Measurements from ENCODE around the gene MARCHF6. TPM values are rescaled to one million over a fixed set of nuclear protein-coding genes. Genes with fewer than 3 reads are reported as not detected.
"Not testable (repeated sequence)": the region's sequence is repeated elsewhere in the genome, so short reads cannot be mapped to it uniquely, and the experiment has no call there.

Gene MARCHF6
- total RNA-seq, 1 donor from 2014 or later, result 67.4 TPM

DNA sequence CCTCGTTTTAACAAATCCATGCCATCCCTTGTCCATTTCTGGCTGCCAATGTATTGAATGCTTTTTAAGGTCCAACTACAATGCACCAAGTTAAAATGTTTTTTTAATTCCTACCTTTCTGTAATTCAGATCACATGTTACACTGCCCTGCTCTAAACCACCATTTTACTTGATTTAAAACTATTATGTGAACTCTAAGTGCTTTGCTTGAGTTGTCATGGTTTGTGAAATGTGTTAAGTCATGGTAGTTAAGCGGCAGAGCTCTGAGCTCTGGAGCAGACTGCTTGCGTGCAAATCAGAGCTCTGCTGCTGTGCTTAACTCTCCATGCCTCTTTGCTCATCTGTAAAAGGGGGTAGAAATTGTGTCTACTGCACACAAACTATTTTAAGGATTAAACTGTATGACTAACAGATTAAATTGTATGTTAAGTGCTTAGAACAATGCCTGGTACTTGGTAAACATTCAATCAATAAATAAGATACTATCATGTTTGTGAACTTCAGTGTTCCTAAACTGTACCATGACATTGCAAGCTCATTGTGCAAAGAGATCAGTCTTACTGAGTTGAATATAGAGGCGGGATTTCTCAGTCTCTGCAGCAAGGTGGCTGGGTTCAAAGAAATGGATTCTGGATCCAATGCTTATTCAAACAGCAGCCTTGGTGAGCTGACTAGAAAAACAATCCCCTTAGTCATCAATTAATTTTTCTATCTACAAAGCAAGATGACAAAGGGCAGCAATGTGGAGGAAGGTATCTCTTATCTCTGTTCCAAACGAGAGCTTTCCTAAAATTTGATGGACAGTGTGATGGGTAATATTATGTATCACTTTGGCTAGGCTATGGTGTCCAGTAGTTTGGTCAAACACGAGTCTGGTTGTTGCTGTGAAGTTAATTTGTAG is 29.7 kb upstream of the MARCHF6 start:
- ATAC-seq, result peak; percentile 64
- DNase-seq (ENCODE audit: low spot score), result no peak

DNA sequence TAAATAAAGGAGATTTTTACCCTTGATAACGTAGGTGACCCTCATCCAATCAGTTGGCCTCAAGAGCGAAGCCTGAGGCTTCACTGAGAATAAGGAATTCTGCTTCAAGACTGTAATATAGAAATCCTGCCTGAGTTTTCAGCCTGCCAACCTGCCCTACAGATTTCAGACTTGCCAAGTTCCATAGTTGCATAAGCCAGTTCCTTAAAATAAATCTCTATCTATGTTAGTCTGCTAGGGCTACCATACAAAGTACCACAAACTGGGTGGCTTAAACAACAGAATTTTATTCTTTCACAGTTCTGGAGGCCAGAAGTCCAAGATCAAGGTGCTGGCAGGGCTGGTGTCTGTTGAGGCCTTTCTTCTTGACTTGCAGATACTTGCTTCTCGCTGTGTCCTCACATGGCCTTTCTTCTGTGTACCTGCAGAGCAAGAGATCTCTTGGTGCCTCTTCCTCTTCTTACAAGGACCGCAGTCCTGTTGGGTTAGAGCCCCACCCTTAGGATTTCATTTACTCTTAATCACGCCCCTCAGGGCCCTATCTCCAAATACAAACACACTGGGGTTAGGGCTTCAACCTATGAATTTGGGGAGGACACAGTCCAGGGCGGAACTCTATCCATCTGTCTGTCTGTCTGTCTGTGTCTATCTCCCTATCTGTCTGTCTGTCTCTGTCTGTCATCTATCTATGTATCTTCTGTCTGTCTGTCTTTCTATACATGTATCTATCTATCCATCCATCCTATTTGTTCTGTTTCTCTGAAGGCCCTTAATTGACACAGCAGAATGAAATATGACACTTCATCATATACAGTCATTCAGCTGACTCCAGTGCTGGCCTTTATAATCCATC is 28.8 kb upstream of the MARCHF6 start:
- peak; percentile 10 for DNase-seq (ENCODE audit: low spot score)
- ATAC-seq, result peak; percentile 59

DNA sequence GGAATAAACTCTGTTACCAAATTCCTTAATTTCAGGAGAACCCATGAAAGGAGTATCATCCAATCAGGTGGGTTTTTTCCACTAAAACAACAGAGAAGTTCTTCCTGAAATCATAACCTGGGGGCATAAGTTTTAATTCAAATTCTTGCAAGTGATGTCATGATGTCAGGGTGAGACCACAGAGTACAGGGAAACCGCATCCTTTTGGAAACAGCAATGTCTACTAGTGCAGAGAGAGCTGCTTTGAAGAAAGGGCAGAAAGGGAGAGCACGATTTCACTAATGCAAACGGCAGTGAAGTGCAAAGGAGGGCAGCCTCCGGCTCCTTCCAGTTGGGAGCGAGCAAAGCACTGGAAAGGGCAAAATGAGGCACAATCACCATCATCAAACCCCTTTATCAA is 25.2 kb upstream of the MARCHF6 start:
- ATAC-seq (no peak), DNase-seq (ENCODE audit: low spot score) (peak; percentile 5)

DNA sequence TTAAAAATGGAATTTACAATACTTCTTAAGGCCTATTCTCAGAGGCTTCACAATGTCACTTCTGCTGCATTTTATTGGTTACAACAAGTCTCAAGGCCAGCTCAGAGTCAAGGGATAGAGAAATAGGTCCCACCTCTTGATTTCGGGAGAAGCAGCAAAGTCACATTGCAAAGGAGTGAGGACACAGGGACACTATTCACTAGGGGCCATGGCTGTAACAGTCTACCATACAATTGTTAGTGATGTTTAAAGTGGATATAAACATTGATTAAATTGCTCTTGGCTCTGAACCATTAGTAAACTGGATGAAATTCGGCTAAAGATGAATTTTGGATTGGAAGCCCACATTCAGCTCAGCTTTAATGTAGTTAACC is 24.1 kb upstream of the MARCHF6 start:
- no peak for ATAC-seq
- DNase-seq (ENCODE audit: low spot score), result peak; percentile 16

DNA sequence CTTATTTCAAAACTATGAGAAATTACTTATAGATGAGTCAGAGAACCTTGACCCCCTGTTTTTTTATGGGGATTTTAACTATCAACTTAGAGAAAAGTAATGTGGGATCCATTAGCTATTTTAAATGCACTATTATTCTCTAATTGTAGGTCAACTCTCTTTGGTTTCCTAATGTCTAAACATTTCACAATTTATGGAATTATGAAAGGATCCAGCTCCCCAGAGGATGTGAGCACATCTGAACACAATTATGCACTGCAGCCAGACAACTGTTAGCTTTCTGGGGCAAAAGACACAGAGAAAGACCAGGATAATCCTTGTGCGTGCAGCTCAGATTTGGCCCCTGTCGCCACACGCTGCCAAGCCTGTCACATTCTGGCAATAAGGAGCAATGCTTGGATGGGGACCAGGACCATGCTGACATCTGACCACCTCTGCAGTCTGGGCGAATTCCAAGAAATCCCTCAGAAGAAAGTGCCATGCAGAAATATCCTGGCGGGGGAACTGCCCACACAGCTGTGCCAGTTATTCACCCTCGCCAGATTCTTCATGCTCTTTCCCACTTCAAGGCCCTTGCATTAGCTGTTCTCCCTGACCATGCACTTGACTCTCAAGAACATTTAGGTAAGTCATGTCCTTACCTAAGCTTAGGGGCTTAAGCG is 23.5 kb upstream of the MARCHF6 start:
- peak; percentile 52 for ATAC-seq

DNA sequence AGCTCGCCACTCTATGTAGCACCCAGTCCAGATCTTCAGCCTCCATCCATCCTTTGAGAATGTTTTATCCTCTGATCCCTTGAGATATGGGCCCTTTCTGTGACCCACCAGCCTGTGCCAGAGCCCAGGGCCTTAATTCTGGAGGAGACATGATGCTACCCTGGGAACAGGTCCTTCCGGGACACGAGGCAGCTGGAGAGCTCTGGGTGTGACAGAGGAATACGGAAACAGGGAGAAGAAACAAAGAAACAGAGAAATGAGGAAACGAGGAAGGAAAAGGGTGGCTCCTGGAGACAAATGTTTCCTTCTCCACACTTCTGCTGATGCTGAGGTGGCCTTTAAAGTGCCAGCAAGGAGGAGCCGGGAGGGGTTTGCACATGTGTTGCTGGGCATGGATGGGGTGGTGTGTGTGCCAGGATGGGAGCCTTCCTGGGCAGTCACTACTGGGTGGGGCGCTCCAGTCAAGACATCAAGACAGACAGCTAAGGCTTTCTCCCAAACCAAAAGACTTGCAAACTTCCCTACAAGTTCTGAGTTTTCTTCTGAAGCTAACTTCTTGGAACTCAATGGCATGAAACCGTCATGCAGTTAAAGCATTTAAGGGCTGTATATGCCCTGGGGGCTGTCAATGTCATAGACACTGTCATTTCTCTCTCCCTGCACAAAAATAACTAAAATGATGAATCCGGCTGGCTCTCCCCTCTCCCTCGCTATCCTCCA is 22.8 kb upstream of the MARCHF6 start:
- DNase-seq (ENCODE audit: low spot score) (peak; percentile 53), ATAC-seq (peak; percentile 28)

More for the DNA sequence above, 23.5 kb upstream of the MARCHF6 start:
- DNase-seq (ENCODE audit: low spot score), result peak; percentile 87

DNA sequence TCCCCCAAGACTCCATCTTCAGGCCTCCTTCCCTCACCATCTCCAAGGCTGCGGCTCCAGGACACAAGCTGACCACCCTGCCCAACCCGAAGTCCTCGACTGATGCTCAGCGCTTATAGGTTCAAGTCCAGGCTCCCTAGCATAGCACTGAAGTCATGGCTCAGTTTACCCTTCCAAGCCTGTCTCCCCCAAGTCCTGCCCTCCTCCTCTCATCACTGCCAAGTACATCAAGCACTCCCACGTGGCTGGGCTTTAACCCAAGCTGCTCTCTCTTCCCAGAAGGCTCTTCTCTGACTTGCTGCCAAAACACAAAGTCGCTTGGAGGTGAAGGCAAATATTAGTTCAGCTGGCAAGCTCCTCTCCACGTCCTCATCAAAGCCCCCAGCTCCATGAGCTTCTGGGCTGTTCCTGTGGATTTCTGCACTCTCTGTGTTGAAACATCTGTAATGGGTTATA is 22.1 kb upstream of the MARCHF6 start:
- DNase-seq (ENCODE audit: low spot score) (peak; percentile 95), ATAC-seq (peak; percentile 57)

DNA sequence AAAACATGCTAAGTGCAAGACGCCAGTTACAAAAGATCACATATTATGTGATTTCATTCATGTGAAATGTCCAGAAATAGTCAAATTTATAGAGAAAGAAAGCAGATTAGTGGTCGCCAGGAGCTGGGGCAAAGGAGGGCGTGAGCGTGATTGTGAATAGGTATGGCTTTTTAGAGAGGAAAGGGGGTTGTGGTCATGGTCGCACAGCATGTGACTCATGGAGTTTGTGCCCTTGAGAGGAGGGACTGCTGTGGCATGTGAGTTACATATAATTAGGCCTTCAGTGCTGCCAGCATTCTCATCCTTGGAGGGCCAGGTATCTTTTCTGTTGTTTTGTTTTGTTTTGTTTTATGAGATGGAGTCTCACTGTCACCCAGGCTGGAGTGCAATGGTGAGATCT is 21.2 kb upstream of the MARCHF6 start:
- DNase-seq (ENCODE audit: low spot score) (no peak), ATAC-seq (no peak)

DNA sequence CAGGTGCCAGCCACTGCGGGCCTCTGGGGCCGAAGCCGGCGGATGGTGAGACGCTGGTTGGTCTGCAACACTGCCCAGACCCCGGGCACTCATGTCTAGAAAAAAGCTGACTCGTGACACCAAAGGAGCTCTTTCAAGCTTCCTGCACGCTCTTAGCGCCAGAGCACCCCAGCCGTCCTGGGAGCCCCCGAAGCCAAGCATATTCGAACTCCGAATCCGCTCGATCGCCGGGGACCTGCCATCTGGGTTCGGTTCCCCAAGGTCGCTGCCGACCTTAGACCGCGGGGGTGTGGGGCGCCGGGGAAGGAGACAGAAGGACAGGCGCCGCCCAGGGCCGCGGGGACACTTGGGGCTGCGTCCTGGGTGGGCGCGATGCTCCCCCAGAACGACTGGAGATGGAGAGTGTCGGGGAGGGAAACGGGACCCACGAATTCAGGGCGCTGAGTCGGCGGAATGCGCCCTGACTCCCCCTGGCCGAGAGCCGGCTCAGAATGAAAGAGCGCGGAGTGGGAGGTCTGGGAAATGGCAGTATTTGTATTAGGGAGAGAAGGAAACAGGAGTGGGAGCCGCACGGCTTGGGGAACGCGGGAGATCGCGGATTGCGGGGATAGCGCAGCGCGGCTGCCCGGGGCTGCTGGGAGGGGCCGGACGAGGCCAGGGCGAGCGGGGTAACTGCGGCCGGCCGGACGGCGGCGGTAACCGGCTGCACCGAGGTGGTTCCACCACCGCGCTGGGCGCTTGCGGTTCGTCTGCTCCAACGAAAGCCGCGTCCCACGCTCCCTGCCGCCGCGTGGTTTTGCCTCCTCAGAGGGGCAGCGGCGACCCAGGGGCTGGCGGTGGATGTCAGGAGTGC is 20.1 kb upstream of the MARCHF6 start:
- DNase-seq (ENCODE audit: low spot score), result peak; percentile 61
- peak; percentile 51 for ATAC-seq

DNA sequence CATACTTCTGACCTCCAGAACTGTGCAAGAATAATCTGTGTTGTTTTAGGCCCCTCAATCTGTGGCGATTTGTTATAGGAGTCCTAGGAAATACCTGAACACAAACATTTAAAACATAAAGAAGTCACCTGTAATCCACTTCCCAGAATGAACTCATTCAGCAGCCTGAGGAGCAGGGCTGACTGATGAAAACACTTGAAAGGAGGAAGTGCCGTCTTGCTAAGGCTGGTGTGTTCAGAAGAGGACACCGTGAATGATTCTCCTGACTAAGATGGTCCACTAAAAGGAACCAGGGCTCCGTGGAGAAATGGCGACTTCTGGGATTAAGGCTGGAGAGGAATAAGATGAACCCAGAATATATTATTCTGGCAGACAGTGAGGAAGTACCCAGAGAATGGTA is 18.7 kb upstream of the MARCHF6 start:
- DNase-seq (ENCODE audit: low spot score) (no peak), ATAC-seq (no peak)

DNA sequence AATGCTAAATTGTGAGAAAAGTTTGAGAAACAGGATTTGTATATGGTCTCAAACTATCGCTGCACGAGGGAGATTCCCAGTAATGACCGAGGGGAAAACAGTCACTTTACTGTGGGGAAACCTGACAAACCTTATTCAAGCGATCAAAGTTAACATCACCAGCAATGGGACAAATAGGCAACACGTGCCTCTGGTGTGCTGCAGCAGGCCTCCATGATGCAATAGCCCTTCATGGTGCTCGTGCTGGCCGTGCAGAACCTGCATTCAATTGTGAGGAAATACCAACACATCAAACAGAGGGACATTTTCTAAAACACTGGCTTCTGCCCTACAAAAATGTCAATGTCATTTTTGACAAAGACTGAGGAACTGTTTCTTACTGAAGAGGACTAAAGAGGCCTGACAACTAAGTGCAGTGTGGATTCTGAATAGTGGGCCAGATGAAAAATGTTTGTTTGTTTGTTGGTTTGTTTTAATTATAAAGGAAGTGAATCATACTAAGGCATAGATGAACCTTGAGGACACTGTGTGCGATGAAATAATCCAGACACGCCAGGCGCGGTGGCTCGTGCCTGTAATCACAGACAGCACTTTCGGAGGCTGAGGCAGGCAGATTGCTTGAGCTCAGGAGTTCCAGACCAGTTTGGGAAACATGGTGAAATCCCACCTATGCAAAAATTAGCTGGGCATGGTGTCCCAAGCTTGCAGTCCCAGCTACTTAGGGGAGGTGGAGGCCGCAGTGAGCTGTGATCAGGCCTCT is 17.6 kb upstream of the MARCHF6 start:
- ATAC-seq (peak; percentile 32), DNase-seq (ENCODE audit: low spot score) (peak; percentile 86)

DNA sequence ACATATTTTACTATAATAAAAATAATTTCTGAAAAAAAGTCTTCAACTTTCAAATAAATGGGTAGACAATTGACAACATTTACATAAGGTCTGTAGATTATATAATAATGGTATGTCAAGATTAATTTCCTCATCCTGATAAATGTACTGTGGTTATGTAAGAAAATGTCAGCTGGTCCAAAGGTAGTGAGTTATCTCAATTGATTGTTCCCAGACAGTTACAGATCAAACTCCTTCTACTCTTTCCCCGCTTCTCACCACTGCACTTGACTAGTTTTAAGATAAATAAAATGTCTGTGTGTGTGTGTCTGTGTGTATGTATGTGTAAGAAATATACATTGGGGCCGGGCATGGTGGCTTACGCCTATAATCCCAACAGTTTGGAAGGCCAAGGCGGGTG is 16.4 kb upstream of the MARCHF6 start:
- DNase-seq (ENCODE audit: low spot score) (no peak), ATAC-seq (no peak)

DNA sequence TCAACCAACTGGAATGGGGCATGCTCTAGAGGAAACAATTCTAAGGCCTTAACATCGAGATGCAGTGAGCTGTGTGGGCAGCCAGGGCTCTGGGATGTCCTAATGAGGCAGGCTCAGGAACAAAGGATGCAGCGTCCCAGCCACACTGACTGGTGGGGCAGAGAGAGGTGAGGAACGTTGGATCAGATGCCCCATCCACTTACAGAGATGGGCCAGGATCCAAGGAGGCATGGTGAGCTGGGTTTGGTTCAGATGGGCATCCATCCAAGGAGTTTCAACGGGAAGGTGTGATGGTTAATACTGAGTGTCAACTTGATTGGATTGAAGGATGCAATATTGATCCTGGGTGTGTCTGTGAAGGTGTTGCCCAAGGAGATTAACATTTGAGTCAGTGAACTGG is 15.5 kb upstream of the MARCHF6 start:
- no peak for DNase-seq (ENCODE audit: low spot score)
- no peak for ATAC-seq

DNA sequence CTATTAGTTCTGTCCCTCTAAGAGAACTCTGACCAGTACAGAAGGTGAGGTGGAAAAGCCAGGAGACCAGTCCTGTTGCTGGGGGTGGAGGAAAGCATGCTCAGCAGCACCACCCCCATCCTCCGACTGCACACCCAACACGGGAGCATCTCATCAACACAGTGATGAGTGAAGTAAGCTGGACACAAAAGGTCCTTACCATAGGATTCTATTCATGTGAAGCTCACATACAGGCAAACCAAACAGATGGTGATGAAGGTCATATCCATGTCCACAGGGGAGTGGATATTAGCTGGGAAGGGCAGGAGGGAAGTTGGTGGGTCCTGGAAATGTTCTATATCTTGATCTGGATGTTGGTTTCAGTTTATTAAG is 14.8 kb upstream of the MARCHF6 start:
- ATAC-seq, result no peak

DNA sequence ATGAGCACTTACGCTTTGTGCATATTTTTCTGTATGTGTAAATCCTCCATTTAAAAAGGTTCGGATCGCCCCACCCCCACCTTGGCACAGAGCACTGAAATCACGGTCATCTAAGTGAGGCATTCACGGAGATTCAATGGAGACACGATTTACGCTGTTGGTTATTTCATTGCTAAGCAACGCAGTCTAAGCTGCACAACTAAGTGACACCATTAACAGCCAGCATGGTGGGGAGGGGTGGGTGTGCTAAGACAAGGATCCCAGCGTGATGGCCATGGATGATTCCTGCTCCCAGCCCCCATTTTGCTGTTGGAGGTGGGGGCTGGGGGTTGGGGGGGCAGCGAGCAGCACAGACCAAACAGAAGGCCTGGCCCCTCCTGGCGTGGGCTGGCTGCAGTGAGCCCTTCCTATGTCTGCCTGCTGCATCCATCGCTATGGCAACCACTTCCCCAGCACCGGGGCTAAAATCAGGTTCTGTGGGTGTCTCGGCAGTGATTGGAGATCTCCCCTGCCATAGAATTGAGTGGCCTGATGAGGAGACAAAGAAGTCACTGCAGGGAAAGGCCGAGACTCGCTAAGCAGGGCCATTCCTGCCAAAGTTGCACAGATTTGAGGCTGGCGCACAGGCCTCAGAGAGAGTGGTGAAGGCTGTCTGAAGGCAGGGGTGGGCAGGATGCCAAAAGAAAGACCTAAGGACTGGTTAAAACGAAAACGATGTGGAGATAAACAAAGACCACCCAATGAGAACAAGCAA is 14.3 kb upstream of the MARCHF6 start:
- ATAC-seq (no peak), DNase-seq (ENCODE audit: low spot score) (no peak)

More for the DNA sequence above, 14.8 kb upstream of the MARCHF6 start:
- no peak for DNase-seq (ENCODE audit: low spot score)

DNA sequence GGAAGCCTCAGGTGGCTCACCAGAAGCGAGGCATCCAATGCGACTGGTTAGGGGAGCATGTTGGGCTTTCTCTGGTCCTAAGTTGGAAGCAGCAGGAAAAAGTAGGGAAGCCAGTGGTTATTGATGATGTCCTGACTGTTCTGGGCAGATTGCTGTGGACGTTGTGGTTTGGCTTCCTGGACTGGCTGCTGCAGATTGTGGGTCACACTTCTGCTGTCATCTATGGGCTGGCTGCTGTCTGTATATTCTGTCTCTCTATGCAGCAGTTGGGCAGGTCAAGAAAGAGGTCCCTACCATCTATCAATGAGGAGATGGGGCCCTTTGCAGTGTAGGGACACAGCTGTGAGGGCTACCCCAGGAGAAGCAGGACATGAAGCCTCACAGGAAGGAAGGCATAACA is 13.5 kb upstream of the MARCHF6 start:
- ATAC-seq, result no peak

DNA sequence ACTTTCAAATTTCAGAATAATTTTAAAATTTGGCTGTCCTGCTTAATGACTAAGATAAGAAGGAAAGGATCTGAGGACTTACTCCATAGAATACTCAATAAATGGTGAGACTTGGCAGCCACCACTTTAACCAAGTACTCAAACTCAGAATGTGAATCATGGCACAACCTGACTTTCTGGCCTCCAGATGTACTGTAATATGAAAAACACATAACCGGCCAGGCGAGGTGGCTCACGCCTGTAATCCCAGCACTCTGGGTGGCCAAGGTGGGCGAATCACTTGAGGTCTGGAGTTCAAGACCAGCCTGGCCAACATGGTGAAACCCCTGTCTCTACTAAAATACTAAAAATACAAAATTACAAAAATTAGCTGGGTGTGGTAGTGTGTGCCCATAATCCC is 10.0 kb upstream of the MARCHF6 start:
- DNase-seq (ENCODE audit: low spot score) (no peak), ATAC-seq (no peak)

More for the DNA sequence above, 13.5 kb upstream of the MARCHF6 start:
- no peak for DNase-seq (ENCODE audit: low spot score)

DNA sequence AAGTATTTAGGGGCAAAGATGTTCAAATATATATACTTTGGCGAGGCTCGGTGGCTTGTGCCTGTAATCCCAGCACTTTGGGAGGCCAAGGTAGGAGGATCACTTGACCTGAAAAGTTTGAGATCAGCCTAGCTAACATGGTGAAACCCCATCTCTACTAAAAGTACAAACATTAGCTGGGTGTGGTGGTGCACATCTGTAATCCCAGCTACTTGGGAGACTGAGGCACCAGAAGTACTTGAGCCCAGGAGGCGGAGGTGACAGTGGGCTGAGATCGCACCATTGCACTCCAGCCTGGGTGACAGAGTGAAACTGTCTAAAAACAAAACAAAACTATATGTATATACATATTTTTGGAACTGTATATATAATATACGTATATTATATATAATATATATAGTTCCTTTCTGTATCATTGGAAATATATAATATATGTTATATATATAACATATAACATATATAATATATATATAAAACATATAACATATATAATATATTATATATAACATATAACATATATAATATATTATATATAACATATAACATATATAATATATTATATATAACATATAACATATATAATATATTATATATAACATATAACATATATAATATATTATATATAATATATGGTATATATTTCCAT is 8.9 kb upstream of the MARCHF6 start:
- DNase-seq (ENCODE audit: low spot score); ATAC-seq: not testable (repeated sequence)
